T-helper 2 cell treated with Interferon-gamma antibody and Interleukin-4, amounts not matched to agents 100 ng/mL and 5 ng/mL, for 36 hours (primary cell): Measurements from ENCODE around the gene CLEC18C. TPM values are rescaled to one million over a fixed set of nuclear protein-coding genes. Genes with fewer than 3 reads are reported as not detected.
"Not testable (repeated sequence)": the region's sequence is repeated elsewhere in the genome, so short reads cannot be mapped to it uniquely, and the experiment has no call there.

ENCODE experiments used
- intact Hi-C: fragments of 100-400 bp; cut with micrococcal nuclease; formaldehyde crosslinking; loops from one replicate; pipeline ENCODE4 v1.15.1; 2023
- total RNA-seq: library from RNA; stranded (reverse); gene quantifications from 2 replicates; pipeline ENCODE4 v1.2.3, GENCODE V29; 2022

The CLEC18C gene
- total RNA-seq, 1 donor from 2014 or later = 0.16 TPM

DNA sequence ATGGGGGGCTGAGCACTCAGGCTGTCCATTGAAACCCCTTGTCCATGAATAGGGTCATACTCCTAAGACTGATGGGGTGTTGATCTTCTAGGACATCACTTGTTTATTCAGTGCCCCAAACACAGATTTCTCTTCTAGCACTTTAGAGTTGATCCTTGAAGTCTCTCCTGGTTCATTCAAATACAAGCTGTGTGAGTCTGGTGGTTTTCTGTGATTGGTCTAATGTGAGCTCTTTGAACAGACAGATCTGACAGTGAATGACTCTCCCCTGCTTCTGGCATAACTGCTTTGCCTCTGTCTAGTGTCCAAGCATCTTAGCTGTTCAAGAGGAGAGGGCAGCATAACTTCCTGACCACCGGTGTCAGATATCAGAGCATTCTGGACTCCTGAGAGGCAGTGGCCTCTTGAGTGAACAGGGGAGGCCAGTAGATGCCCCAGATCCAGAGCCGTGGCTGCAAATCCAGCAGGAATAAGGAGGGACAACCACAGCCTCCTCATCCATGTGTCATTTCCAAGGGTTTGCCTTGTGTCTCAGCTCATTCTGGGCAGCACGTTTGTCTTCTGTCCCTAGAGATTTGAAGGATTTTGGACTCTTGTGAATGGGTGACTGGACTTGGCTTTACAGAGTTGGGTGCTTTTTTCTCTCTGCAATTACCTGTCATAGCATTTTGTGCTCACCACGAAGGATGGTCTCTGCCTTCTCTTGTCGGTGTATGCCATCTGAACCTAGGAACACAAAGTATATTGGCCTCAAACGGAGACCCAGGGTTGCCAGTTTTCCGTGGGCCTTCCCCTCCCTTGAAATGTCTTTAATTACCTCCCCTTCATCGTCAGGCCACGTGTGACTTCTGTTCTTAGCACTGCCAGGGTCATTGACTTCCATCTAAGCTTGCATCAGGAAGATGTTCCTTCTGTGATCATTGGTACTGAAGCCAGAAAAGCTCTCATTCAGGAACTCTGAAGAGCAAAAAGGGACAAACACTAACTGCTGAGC lies 13.9 kb upstream of the CLEC18C start:
- intact Hi-C loops = no loop called here

GRCh38 chr16:70160388-70160787 lies 13.2 kb upstream of the CLEC18C start:
- intact Hi-C loops = no loop called here

GRCh38 chr16:70160821-70161220 lies 12.8 kb upstream of the CLEC18C start:
- intact Hi-C loops = no loop called here

DNA sequence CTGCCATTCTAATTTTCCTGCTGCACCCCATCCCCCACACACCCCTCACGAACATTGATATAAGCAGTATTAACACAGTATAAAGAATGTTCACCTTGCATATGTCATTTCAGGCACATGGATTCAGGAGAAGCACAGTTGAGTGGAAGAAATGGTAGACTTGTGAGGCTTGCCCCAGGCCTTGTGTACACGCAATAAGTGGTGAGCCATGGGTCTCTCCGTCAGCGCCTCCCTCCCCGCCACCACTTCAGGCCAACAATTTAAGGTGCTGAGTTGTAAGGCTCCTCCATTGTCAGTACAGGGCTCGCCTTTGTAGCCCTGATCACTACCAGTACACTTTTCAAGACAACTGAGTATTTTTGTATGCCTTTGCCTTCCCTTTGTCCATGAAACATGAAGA lies 12.2 kb upstream of the CLEC18C start:
- intact Hi-C loops = no loop called here

- intact Hi-C loops = no loop called here
Observed at GRCh38 chr16:70162041-70162451, 11.5 kb upstream of the CLEC18C start.

GRCh38 chr16:70163596-70163995 lies 10.0 kb upstream of the CLEC18C start:
- intact Hi-C loops = no loop called here

GRCh38 chr16:70166688-70167087 lies 6.9 kb upstream of the CLEC18C start:
- intact Hi-C loops = not testable (repeated sequence)

- intact Hi-C loops = not testable (repeated sequence)
Observed at GRCh38 chr16:70173916-70174315, 329 bp downstream of the CLEC18C start.

- intact Hi-C loops = not testable (repeated sequence)
Observed at GRCh38 chr16:70174387-70174932, 873 bp downstream of the CLEC18C start.

DNA sequence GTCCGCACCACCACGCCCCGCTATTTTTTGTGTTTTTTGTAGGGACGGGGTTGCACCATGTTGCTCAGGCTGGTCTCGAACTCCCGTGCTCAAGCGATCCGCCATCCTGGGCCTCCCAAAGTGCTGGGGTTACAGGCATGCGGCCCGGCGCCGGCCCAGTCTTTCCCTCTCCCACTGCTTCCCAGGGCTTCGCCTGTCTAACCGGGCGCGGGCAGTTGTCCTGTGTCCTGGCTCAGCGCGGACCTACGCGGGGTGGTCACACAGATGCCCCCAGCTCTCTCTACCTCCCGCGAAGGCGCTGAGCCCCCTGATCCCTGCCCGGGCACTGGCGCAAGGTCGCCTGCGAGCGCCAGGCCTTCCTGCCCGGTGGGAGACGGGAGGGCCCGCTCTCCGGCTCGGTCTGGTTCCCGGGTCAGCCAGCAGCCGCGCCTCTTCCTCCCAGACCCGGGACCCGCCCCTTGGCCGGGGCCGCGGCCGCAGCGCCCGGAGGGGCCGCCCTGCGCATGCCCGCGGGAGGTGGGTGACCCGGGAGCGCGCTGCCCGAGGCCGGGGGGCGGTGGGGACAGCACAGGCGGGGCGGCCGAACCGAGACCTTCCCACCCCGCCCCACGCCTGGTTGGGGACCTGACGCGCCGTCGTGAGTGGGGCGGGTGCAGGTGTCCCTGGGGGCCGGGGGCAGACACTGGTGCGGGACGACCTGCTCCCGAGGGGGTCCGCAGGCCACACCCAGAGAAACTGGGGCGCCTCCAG lies 14.4 kb downstream of the CLEC18C start:
- intact Hi-C loops = not testable (repeated sequence)

GRCh38 chr16:70188608-70188915 lies 15.0 kb downstream of the CLEC18C start:
- intact Hi-C loops = not testable (repeated sequence)

- intact Hi-C loops = not testable (repeated sequence)
Observed at GRCh38 chr16:70190574-70190973, 17.0 kb downstream of the CLEC18C start.

DNA sequence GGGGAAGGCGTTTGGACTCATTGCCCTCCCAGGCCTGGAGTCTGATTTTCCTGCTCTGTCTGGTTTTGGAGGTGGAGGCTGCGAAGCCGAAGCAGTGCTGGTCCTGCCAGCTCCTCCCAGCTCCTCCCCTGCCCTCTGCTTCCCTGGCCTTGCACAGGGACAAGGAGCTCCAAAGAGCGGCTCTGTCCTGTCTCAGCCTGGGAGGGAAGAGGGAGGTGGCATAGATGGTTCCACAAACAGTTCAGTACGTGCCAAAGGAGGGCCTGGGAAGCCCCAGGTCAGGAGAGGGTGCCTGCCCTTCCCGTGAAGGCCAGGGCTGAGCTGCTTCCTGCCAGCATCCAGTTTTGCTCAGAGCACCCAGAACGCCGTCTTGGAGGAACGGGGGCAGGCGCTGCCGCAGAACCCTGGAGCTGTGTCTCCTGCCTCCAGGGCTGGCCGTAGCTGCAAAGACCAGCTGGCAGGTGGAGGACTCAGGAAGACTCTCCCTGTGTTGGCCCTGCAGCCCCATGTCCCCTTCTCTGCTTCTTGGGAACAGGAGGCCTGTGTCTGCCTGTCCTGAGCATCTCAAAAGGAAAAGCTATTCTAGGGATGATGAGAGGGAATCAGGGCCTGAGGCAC lies 23.2 kb downstream of the CLEC18C start:
- intact Hi-C loops = not testable (repeated sequence)

DNA sequence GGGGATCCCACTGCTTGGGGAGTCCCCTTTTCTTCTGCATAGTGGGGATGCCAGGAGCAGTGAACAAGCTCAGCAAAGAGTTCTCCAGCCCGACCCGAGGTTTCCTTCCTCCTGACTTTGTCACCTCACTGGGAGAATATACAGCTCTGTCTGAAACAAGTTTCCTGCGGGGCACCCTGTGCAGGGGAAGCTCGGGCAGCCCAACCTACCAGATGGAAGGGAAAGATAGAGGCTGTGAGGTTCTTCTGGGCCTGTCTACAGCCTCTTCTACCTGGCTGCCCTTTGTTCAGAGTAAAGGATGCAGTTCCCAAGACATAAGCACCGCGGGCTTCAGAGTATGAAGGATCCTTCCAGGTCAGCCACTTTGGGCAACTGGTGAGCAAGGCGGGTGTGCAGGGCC lies 24.0 kb downstream of the CLEC18C start:
- intact Hi-C loops = not testable (repeated sequence)

- intact Hi-C loops = not testable (repeated sequence)
Observed at GRCh38 chr16:70198230-70198629, 24.6 kb downstream of the CLEC18C start.

DNA sequence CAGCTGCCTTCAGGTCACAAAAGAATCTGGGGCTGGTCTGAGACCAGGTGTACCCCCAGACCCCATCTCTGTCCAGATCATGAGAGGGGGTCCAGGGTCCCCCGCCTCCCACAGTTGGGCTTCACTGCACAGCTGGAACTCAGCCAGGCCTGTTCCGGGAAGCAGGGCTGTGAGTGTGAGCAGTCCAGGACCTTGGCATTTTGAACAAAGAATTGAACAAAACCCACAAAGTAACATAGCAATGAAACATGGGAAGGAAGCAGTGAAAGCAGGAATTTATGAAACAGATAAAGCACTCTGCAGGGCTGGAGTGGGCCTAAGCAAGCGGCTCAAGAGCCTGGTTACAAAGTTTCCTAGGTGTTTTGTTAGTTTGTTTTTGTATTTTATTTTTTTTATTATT lies 25.1 kb downstream of the CLEC18C start:
- intact Hi-C loops = not testable (repeated sequence)

- intact Hi-C loops = not testable (repeated sequence)
Observed at GRCh38 chr16:70199170-70199569, 25.6 kb downstream of the CLEC18C start.

DNA sequence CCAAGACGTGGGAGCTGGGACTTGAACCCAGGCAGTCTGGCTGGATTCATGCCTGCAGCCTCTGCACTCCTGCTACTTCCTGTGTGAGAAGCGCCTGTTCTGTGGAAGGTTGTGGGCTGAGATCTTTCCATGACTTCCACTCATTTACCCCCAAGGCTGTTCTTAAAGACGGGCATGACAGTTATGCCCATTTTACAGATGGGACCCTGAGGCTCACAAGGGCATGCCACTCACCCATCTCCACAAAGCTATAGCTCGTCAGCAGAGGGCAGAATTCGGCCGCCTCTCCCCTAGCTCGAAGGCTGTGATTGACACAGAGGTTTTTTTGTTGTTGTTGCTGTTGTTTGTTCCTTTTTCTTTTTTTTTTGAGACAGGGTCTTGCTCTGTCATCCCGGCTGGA lies 26.5 kb downstream of the CLEC18C start:
- intact Hi-C loops = not testable (repeated sequence)

DNA sequence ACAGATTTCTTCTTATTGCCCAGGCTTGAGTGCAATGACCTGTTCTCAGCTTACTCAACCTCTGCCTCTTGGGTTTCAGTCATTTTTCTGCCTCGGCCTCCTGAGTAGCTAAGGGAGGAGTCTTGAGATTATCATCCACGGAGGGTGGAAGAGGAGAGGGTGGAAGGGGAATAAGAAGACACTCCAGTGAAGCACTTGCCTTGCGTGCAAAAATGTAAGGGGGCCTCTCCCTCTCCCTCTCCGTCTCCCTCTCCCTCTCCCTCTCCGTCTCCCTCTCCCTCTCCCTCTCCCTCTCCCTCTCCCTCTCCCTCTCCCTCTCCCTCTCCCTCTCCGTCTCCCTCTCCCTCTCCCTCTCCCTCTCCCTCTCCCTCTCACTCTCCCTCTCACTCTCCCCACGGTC lies 29.9 kb downstream of the CLEC18C start:
- intact Hi-C loops = not testable (repeated sequence)

DNA sequence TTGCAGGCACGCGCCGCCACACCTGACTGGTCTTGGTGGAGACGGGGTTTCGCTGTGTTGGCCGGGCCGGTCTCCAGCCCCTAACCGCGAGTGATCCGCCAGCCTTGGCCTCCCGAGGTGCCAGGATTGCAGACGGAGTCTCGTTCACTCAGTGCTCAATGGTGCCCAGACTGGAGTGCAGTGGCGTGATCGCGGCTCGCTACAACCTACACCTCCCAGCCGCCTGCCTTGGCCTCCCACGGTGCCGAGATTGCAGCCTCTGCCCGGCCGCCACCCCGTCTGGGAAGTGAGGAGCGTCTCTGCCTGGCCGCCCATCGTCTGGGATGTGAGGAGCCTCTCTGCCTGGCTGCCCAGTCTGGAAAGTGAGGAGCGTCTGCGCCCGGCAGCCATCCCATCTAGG lies 30.4 kb downstream of the CLEC18C start:
- intact Hi-C loops = not testable (repeated sequence)

- intact Hi-C loops = not testable (repeated sequence)
Observed at GRCh38 chr16:70204668-70205405, 31.2 kb downstream of the CLEC18C start.
